K562 (cell line): Measurements from ENCODE around the gene CFAP53. TPM values are rescaled to one million over a fixed set of nuclear protein-coding genes. Genes with fewer than 3 reads are reported as not detected.

Experiments used
- E2F3 ChIP-seq: fragments of 250-450 bp; sonication (Bioruptor Pico); IDR thresholded peaks from 2 replicates; pipeline ENCODE4 v1.4.0; 2020; ENCODE audit warnings: mild to moderate bottlenecking
- ETV5 ChIP-seq: sonication (generic); formaldehyde crosslinking; IDR thresholded peaks from 2 replicates; pipeline ENCODE4 v1.4.0; 2020; ENCODE audit warnings: low read depth, mild to moderate bottlenecking, missing genetic modification reagents
- POLR3G ChIP-seq: IDR thresholded peaks from 2 replicates; pipeline ENCODE4 v1.6.1; 2011; ENCODE audit not compliant: insufficient read length, insufficient replicate concordance; ENCODE audit errors: extremely low read depth
- PTBP1 ChIP-seq: fragments of 200-400 bp; formaldehyde crosslinking; IDR thresholded peaks from 2 replicates; pipeline ENCODE4 v1.6.1; 2017; ENCODE audit warnings: low read depth, low read length
- RB1 ChIP-seq: fragments of 450-650 bp; IDR thresholded peaks from 2 replicates; pipeline ENCODE4 v1.6.1; 2017; ENCODE audit warnings: low read depth, mild to moderate bottlenecking
- USF1 ChIP-seq: sonication (generic); formaldehyde crosslinking; IDR thresholded peaks from 2 replicates; pipeline ENCODE4 v1.9.0; 2022; ENCODE audit warnings: mild to moderate bottlenecking, missing genetic modification reagents
- ZFX ChIP-seq: sonication (generic); formaldehyde crosslinking; IDR thresholded peaks from 2 replicates; pipeline ENCODE4 v1.8.0; 2022; ENCODE audit warnings: mild to moderate bottlenecking, missing genetic modification reagents, moderate library complexity
- polyA plus RNA-seq, 8 experiments: library from polyadenylated mRNA; depleted of rRNA in 4 of 8; stranded (reverse) in 5 of 8; unstranded in 3 of 8; fragments of >200 nt; fragmentation: Nextera tagmentation in 2 of 8; fragmentation: Illumina TruSeq in 1 of 8; extraction: Ambion mirVana in 2 of 8; extraction: Trizol in 1 of 8; gene quantifications; 2 replicates each; pipeline versions ENCODE4 v1.2.1 to v1.2.3, GENCODE V29; 2011 to 2014; ENCODE audit warnings: inconsistent platforms in 1 of 8, missing spikeins in 1 of 8
- total RNA-seq, 7 experiments: library from RNA; depleted of rRNA in 6 of 7; stranded (reverse); fragments of >200 nt in 6 of 7; fragmentation: Illumina TruSeq in 2 of 7; extraction: Trizol in 2 of 7; gene quantifications; 2 replicates each; pipeline versions ENCODE4 v1.2.1 to v1.2.3, GENCODE V29; 2011 to 2021; ENCODE audit warnings: low replicate concordance in 1 of 7
- TF ChIP-seq, protein P1 (sequence below): fragments of 450-650 bp; IDR thresholded peaks from 2 replicates; pipeline ENCODE4 v1.6.1; 2016; ENCODE audit warnings: mild to moderate bottlenecking, moderate library complexity
- TF ChIP-seq, protein P2 (sequence below): fragments of 450-650 bp; formaldehyde crosslinking; conservative IDR thresholded peaks from 2 replicates; pipeline ENCODE4 v1.4.0; 2022; ENCODE audit warnings: mild to moderate bottlenecking, missing genetic modification characterization

The CFAP53 gene
- total and polyA plus RNA-seq, 9 of the 15 experiments (the other 6 are each of a cell fraction or from before 2014, with no cell fraction given): 0.21 to 1.9 (median 1.2) TPM

DNA sequence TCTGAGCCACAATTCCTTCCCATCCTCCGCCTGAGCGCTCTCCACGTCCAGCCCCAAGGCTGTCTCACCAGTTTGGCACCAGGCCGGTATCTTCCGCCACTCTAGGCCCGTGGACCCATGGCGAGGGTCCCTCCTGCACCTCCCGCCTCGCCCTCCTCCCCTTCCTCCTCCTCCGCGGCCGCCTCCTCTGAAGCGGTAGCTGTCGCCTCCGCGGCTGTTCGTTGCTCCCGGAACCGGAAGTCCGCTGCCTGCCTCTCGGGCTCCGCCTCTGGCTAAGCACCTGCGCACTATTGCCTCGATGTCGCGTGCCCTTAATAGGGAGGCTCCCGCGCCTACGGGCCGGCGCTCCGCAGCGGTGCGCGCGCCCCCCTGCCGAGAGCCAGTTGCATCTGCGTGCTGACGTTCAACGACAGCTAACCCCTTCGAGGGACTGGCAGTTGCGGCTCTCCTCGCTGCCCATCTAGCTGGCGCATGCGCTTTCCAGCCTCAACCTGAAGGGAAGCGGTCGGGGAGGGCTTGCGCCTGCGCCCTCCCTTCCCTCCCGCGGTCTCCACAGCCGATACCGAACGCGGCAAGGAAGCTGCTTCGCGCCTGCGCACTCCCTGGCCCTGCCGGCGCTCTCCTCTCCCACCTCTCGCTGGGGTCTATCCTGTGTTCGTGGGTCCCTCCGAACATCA, 15.1 kb upstream of the CFAP53 start, which contains the start of gene MBD1 (continued):
- TF ChIP-seq, protein P1, sequence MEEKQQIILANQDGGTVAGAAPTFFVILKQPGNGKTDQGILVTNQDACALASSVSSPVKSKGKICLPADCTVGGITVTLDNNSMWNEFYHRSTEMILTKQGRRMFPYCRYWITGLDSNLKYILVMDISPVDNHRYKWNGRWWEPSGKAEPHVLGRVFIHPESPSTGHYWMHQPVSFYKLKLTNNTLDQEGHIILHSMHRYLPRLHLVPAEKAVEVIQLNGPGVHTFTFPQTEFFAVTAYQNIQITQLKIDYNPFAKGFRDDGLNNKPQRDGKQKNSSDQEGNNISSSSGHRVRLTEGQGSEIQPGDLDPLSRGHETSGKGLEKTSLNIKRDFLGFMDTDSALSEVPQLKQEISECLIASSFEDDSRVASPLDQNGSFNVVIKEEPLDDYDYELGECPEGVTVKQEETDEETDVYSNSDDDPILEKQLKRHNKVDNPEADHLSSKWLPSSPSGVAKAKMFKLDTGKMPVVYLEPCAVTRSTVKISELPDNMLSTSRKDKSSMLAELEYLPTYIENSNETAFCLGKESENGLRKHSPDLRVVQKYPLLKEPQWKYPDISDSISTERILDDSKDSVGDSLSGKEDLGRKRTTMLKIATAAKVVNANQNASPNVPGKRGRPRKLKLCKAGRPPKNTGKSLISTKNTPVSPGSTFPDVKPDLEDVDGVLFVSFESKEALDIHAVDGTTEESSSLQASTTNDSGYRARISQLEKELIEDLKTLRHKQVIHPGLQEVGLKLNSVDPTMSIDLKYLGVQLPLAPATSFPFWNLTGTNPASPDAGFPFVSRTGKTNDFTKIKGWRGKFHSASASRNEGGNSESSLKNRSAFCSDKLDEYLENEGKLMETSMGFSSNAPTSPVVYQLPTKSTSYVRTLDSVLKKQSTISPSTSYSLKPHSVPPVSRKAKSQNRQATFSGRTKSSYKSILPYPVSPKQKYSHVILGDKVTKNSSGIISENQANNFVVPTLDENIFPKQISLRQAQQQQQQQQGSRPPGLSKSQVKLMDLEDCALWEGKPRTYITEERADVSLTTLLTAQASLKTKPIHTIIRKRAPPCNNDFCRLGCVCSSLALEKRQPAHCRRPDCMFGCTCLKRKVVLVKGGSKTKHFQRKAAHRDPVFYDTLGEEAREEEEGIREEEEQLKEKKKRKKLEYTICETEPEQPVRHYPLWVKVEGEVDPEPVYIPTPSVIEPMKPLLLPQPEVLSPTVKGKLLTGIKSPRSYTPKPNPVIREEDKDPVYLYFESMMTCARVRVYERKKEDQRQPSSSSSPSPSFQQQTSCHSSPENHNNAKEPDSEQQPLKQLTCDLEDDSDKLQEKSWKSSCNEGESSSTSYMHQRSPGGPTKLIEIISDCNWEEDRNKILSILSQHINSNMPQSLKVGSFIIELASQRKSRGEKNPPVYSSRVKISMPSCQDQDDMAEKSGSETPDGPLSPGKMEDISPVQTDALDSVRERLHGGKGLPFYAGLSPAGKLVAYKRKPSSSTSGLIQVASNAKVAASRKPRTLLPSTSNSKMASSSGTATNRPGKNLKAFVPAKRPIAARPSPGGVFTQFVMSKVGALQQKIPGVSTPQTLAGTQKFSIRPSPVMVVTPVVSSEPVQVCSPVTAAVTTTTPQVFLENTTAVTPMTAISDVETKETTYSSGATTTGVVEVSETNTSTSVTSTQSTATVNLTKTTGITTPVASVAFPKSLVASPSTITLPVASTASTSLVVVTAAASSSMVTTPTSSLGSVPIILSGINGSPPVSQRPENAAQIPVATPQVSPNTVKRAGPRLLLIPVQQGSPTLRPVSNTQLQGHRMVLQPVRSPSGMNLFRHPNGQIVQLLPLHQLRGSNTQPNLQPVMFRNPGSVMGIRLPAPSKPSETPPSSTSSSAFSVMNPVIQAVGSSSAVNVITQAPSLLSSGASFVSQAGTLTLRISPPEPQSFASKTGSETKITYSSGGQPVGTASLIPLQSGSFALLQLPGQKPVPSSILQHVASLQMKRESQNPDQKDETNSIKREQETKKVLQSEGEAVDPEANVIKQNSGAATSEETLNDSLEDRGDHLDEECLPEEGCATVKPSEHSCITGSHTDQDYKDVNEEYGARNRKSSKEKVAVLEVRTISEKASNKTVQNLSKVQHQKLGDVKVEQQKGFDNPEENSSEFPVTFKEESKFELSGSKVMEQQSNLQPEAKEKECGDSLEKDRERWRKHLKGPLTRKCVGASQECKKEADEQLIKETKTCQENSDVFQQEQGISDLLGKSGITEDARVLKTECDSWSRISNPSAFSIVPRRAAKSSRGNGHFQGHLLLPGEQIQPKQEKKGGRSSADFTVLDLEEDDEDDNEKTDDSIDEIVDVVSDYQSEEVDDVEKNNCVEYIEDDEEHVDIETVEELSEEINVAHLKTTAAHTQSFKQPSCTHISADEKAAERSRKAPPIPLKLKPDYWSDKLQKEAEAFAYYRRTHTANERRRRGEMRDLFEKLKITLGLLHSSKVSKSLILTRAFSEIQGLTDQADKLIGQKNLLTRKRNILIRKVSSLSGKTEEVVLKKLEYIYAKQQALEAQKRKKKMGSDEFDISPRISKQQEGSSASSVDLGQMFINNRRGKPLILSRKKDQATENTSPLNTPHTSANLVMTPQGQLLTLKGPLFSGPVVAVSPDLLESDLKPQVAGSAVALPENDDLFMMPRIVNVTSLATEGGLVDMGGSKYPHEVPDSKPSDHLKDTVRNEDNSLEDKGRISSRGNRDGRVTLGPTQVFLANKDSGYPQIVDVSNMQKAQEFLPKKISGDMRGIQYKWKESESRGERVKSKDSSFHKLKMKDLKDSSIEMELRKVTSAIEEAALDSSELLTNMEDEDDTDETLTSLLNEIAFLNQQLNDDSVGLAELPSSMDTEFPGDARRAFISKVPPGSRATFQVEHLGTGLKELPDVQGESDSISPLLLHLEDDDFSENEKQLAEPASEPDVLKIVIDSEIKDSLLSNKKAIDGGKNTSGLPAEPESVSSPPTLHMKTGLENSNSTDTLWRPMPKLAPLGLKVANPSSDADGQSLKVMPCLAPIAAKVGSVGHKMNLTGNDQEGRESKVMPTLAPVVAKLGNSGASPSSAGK: peak; percentile 91
- TF ChIP-seq, protein P2, sequence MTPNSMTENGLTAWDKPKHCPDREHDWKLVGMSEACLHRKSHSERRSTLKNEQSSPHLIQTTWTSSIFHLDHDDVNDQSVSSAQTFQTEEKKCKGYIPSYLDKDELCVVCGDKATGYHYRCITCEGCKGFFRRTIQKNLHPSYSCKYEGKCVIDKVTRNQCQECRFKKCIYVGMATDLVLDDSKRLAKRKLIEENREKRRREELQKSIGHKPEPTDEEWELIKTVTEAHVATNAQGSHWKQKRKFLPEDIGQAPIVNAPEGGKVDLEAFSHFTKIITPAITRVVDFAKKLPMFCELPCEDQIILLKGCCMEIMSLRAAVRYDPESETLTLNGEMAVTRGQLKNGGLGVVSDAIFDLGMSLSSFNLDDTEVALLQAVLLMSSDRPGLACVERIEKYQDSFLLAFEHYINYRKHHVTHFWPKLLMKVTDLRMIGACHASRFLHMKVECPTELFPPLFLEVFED: no peak
- TF ChIP-seq PTBP1 (no peak), ETV5 (peak; percentile 80), POLR3G (no peak), RB1 (peak; percentile 62; the same call in 1 of the 2 replicates), E2F3 (CRISPR knock-in tag) (no peak), ZFX (peak; percentile 31; the same call in 1 of the 2 replicates), USF1 (CRISPR knock-in tag) (peak; percentile 54)
